Kidney (tissue), 14 donors: Measurements from ENCODE around the gene EXOC2. TPM values are rescaled to one million over a fixed set of nuclear protein-coding genes. Genes with fewer than 3 reads are reported as not detected.

Source experiments
- DNase-seq, 5 donors: peaks; one replicate each; pipeline ENCODE4 v3.0.0-alpha.2; 2013 to 2020
- FAIRE-seq: peaks from 2 replicates; lab custom pipeline; 2012; peaks lifted over from hg19 to GRCh38; lab: Jason Lieb, UNC
- H3K27ac ChIP-seq, 2 donors: one replicate each; pipeline ENCODE4 v1.7.0; 2013; ENCODE audit warnings: low read depth in 2 of 2, low read length in 2 of 2, inconsistent platforms in 1 of 2
- H3K27me3 ChIP-seq: one replicate; pipeline ENCODE4 v1.7.1; 2013; ENCODE audit warnings: low read length, inconsistent platforms; ENCODE audit not compliant: control insufficient read depth, insufficient read depth
- H3K36me3 ChIP-seq, 3 donors: one replicate each; pipeline versions ENCODE4 v1.7.0 to v1.7.1; 2013; ENCODE audit warnings: low read length in 3 of 3, control low read depth in 1 of 3, inconsistent platforms in 1 of 3; ENCODE audit not compliant: insufficient read depth in 3 of 3, control insufficient read depth in 2 of 3
- H3K4me1 ChIP-seq, 3 donors: one replicate each; pipeline versions ENCODE4 v1.7.0 to v1.7.1; 2013; ENCODE audit warnings: low read length in 3 of 3, inconsistent platforms in 1 of 3, low read depth in 1 of 3; ENCODE audit not compliant: control insufficient read depth in 2 of 3, insufficient read depth in 2 of 3
- H3K4me3 ChIP-seq, 3 donors: one replicate each; pipeline versions ENCODE4 v1.7.0 to v1.8.1; 2013; ENCODE audit warnings: low read length in 3 of 3, control low read depth in 1 of 3, inconsistent platforms in 1 of 3
- H3K9ac ChIP-seq, 3 donors: one replicate each; pipeline versions ENCODE4 v1.7.0 to v1.7.1; 2013; ENCODE audit warnings: low read length in 3 of 3, control low read depth in 1 of 3, inconsistent platforms in 1 of 3
- H3K9me3 ChIP-seq, 3 donors: one replicate each; pipeline versions ENCODE4 v1.7.0 to v1.7.1; 2013; ENCODE audit warnings: low read length in 3 of 3, control low read depth in 1 of 3, inconsistent platforms in 1 of 3; ENCODE audit not compliant: control insufficient read depth in 2 of 3, insufficient read depth in 1 of 3
- intact Hi-C: fragments of 100-400 bp; cut with DNase I; formaldehyde crosslinking; loops from one replicate; pipeline ENCODE4 v1.11.1; 2022
- polyA plus RNA-seq: library from polyadenylated mRNA; stranded (reverse); fragments of 350-450 nt; fragmentation: Illumina TruSeq; extraction: RNeasy Lipid Tissue Mini Kit (QIAGEN cat#74804); gene quantifications from one replicate; pipeline ENCODE4 v1.2.3, GENCODE V29; 2014; ENCODE audit warnings: low read depth, low replicate concordance; ENCODE audit not compliant: insufficient read depth
- total RNA-seq: library from RNA; stranded (reverse); fragmentation: NEBNext Ultra II Directional; extraction: Animal tissue kit (Norgen Biotek cat#: 25700); gene quantifications from one replicate; pipeline ENCODE4 v1.2.1, GENCODE V29; 2021
- TF ChIP-seq, protein P1 (sequence below): IDR thresholded peaks from 3 replicates; pipeline ENCODE4 v1.5.1; 2012; ENCODE audit warnings: mild to moderate bottlenecking, moderate library complexity, borderline replicate concordance; ENCODE audit not compliant: insufficient read depth; ENCODE audit errors: extremely low read depth
- donor health status: control.
- donor health status: control.
- donor health status: control.
- donor health status: control.
- donor health status: control.
- donor health status: DM: yes; HTN: yes; CAD: no.
- donor health status: Normal renal cell carcinoma (clear cell type).

Gene EXOC2
- total and polyA plus RNA-seq, 2 donors from 2014 or later = 8.6 to 21.7 TPM

DNA sequence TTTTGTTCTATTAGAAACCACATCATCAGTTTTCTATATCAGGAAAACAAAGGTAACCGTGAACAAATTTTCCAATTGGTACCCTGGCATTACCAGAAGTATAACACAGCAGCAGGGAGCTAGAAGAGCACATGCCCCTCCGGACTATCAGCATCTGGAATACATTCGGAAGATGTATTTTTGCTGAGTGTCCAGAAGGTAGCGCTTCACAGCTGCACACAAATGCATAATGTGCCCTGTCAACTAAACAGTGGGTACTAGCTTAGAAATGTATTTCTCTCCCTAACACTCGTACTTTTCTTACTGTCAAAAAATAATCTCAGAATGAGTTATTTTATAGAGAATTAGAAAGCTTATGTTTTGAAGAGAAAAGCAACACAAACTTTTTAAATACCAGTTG is 113.6 kb downstream of the EXOC2 start:
- H3K27me3 ChIP-seq = no peaks in the 10 kb centered on the region
- no peak overlapping the region for H3K9ac ChIP-seq
- peaks cover 0 to 3% (median 0%) of the 10 kb centered on the region in 3 donors for H3K36me3 ChIP-seq
- no peak overlapping the region for H3K27ac ChIP-seq
- intact Hi-C loops = no loop called here
- TF ChIP-seq, protein P1, sequence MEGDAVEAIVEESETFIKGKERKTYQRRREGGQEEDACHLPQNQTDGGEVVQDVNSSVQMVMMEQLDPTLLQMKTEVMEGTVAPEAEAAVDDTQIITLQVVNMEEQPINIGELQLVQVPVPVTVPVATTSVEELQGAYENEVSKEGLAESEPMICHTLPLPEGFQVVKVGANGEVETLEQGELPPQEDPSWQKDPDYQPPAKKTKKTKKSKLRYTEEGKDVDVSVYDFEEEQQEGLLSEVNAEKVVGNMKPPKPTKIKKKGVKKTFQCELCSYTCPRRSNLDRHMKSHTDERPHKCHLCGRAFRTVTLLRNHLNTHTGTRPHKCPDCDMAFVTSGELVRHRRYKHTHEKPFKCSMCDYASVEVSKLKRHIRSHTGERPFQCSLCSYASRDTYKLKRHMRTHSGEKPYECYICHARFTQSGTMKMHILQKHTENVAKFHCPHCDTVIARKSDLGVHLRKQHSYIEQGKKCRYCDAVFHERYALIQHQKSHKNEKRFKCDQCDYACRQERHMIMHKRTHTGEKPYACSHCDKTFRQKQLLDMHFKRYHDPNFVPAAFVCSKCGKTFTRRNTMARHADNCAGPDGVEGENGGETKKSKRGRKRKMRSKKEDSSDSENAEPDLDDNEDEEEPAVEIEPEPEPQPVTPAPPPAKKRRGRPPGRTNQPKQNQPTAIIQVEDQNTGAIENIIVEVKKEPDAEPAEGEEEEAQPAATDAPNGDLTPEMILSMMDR = no peak
- H3K4me3 ChIP-seq = no peak overlapping the region
- no peak for FAIRE-seq
- no peaks in the 10 kb centered on the region for H3K4me1 ChIP-seq
- DNase-seq = peak in 1 of 5 donors; percentile 6
- no peaks in the 10 kb centered on the region for H3K9me3 ChIP-seq

DNA sequence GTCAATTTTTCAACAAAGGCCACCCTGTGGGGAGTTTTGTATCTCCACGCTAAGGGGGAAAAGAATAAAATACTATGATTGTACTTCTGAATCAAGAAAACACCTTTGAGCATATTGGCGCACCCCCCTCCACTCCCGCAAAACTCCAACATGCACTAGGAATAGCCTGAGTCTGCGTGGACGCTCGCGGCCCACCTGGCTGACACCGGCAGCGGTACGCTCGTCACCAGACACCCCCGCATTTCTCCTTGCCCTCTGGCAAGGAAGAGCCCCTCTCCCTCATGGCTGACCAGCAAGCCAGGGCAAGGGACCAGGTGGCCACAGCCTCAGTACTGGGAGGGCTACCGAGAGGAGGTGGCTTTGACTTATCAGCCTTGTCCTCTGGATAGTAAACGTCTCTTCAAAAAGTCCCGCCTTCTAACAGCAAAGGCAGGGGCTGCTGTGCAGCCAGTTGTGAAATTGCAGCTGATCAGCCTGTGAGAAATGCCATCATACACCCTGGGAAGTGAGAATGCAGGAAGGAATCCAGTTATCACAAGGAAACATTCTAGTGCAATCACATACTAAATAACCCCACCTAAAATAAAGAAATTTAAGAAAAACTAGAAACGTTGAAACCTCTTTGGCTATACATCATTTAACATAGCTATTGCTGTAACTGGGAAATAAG is 120.2 kb downstream of the EXOC2 start:
- no peak overlapping the region for H3K27ac ChIP-seq
- no peaks in the 10 kb centered on the region for H3K27me3 ChIP-seq
- peaks cover 2 to 12% (median 11%) of the 10 kb centered on the region in 3 donors for H3K36me3 ChIP-seq
- DNase-seq = peak in 3 of 5 donors; percentile 22 to 37 (median 33)
- TF ChIP-seq, protein P1 = no peak
- FAIRE-seq = no peak
- H3K4me3 ChIP-seq = no peak overlapping the region
- no peak overlapping the region for H3K9ac ChIP-seq
- intact Hi-C loops = no loop called here
- H3K9me3 ChIP-seq = no peaks in the 10 kb centered on the region
- H3K4me1 ChIP-seq = no peaks in the 10 kb centered on the region

DNA sequence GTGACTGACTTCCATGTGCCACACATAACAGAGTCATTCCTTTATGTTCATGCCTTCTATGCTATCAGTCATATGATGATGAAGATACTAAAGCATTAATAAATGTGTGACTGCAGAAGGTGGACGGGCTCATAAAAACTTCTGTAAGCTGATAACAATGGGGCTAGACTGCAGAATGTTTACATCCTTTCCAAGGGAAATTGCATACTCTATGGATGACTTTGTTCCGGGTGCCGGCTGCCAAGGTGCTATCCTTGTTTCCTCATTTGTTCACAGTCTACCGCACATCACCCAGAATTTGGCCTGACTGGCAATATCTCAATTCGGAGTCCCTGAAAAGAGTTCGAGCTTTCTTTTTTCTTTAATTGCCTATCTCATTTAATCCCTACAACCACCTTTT is 121.0 kb downstream of the EXOC2 start:
- Histone ChIP-seq H3K36me3 (peaks cover 2 to 12% (median 11%) of the 10 kb centered on the region in 3 donors), H3K4me1 (no peaks in the 10 kb centered on the region), H3K4me3 (no peak overlapping the region), H3K27me3 (no peaks in the 10 kb centered on the region), H3K27ac (no peak overlapping the region), H3K9me3 (no peaks in the 10 kb centered on the region), H3K9ac (no peak overlapping the region)
- FAIRE-seq (no peak), DNase-seq (no peak)
- TF ChIP-seq, protein P1 = no peak
- intact Hi-C loops = no loop called here
